Measurements from ENCODE around the gene CAMTA1.

DNA sequence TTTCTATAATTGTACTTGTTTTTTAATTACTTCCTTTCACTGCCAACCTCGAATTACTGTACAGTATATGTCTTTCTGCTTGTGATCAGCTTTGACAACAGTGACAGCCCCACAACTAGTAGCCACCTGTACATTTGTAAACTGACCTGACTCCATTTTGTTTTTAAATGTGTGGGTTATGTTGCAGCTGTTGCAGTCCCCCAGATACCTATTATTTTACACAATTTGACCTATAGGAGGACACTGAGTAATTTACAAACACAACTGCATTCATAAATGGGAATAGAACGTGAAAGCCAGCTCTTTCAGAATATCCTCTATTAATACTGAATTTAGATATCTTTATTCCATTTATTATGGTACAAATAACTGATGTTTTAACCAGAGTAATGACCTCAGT lies 983.3 kb downstream of the CAMTA1 start:
- TF ChIP-seq, protein P1, sequence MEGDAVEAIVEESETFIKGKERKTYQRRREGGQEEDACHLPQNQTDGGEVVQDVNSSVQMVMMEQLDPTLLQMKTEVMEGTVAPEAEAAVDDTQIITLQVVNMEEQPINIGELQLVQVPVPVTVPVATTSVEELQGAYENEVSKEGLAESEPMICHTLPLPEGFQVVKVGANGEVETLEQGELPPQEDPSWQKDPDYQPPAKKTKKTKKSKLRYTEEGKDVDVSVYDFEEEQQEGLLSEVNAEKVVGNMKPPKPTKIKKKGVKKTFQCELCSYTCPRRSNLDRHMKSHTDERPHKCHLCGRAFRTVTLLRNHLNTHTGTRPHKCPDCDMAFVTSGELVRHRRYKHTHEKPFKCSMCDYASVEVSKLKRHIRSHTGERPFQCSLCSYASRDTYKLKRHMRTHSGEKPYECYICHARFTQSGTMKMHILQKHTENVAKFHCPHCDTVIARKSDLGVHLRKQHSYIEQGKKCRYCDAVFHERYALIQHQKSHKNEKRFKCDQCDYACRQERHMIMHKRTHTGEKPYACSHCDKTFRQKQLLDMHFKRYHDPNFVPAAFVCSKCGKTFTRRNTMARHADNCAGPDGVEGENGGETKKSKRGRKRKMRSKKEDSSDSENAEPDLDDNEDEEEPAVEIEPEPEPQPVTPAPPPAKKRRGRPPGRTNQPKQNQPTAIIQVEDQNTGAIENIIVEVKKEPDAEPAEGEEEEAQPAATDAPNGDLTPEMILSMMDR (IDR thresholded peaks at IDR 0.05) = no peak
- TF ChIP-seq POLR2AphosphoS5 (IDR thresholded peaks at IDR 0.05; ENCODE audit: low read depth, low read length) (no peak), SIN3A (IDR thresholded peaks at IDR 0.05; ENCODE audit: borderline replicate concordance, insufficient read depth, low read depth, low read length) (no peak), TCF7L2 (IDR thresholded peaks at IDR 0.05; ENCODE audit: low read depth, low read length) (no peak)
- TF ChIP-seq, protein P2, sequence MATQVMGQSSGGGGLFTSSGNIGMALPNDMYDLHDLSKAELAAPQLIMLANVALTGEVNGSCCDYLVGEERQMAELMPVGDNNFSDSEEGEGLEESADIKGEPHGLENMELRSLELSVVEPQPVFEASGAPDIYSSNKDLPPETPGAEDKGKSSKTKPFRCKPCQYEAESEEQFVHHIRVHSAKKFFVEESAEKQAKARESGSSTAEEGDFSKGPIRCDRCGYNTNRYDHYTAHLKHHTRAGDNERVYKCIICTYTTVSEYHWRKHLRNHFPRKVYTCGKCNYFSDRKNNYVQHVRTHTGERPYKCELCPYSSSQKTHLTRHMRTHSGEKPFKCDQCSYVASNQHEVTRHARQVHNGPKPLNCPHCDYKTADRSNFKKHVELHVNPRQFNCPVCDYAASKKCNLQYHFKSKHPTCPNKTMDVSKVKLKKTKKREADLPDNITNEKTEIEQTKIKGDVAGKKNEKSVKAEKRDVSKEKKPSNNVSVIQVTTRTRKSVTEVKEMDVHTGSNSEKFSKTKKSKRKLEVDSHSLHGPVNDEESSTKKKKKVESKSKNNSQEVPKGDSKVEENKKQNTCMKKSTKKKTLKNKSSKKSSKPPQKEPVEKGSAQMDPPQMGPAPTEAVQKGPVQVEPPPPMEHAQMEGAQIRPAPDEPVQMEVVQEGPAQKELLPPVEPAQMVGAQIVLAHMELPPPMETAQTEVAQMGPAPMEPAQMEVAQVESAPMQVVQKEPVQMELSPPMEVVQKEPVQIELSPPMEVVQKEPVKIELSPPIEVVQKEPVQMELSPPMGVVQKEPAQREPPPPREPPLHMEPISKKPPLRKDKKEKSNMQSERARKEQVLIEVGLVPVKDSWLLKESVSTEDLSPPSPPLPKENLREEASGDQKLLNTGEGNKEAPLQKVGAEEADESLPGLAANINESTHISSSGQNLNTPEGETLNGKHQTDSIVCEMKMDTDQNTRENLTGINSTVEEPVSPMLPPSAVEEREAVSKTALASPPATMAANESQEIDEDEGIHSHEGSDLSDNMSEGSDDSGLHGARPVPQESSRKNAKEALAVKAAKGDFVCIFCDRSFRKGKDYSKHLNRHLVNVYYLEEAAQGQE (IDR thresholded peaks at IDR 0.05; ENCODE audit: insufficient read depth in 1 of 2, low read depth in 2 of 2, low read length in 1 of 2) = no peak
